IPS-NIHi7 (cell line): ENCODE results near the gene FARS2.

ENCODE experiments used
- DNase-seq: peaks from one replicate; pipeline ENCODE4 v3.0.0; 2012; ENCODE audit warnings: mixed read lengths; ENCODE audit errors: extremely low spot score

FARS2 gene

GRCh38 chr6:5378331-5378730 lies 117.0 kb downstream of the FARS2 start:
- DNase-seq: no peak

- peak; percentile 67 for DNase-seq
Observed at GRCh38 chr6:5379647-5380242, 118.4 kb downstream of the FARS2 start.

DNA sequence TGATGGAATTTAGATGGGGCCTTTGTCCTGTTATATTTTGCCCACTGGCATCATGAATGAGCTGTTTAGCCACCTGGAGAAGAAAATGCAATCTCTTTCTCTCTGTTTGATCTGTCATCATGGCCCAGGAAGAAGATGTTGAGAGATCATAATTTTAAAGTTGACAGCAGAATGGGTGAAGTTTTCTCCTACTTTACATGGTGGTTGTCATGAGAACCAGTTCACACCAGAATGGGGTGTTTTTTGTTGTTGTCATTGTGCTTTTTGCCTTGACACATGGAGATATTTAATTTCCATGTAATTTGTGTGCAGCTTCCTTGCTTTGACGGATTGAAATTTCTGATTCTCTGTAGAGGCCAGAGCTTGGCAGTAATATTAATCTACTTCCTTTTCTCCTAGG lies 122.5 kb downstream of the FARS2 start:
- DNase-seq: no peak

GRCh38 chr6:5384276-5384675 lies 123.0 kb downstream of the FARS2 start:
- peak; percentile 17 for DNase-seq

- DNase-seq: no peak
Observed at GRCh38 chr6:5388326-5388725, 127.0 kb downstream of the FARS2 start.

DNA sequence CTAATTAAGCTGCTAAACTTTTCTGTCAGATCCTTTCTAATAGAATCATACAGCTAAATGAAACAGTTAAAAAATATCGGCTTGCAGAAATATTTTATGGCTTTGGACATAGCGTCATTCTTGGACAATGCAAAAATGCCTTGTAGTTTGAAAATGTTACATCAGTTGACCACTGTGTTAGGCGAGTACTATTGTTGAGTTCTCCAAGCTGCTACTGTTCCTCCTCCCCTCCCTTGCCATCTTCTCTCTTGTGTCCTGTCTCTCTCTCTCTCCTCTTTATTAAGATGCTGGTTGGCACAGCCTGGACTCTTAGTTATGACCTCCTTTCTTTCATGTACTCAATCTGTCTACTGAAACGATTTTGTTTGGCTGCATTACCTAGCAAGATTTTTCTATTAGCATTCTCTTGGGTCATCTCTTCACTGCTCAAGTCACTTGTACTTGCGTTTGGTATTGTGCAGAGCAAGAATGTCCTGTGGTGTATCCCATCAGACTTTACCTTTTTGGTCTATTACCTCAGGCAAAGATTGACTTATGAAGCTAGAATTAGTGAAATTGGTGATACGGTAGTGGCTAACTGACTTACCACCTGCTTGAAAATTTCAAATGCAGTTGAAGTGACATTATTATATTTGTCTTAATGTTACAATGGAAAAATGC lies 127.9 kb downstream of the FARS2 start:
- DNase-seq: no peak

DNA sequence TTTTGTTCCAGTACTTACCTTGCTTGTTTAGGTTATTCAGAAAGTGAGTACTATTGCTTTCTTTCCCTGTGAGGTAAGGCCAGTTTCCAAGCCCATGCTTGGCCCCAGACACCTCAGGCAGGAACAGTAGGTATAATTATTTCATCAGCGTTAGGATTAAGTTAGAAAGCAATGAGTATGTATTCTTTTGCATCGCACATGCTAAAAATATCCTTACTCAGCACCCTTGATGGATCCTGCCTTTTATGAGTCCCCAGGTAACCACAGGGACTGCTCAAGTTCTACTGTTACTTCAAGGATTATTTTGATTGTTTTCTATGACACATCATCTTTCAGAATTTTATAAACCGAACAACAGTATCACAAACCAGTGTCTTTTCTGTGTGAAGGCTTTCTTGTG lies 128.9 kb downstream of the FARS2 start:
- no peak for DNase-seq

DNA sequence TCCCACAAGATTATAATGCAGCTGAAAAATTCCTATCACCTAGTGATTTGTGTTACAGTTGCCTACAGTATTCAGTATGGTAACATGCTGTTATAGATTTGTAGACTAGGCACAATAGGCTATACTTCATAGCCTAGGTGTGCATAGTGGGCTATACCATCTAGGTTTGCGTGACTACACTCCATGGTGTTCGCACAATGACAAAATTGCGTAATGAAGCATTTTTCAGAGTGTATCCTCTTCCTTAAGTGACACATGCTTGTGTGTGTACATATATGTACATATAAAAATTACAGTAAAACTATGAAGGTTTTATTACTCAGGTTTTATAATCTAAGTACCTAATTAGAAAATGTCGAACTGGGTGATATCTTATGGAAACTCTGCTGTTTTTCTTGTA lies 133.0 kb downstream of the FARS2 start:
- DNase-seq: no peak

DNA sequence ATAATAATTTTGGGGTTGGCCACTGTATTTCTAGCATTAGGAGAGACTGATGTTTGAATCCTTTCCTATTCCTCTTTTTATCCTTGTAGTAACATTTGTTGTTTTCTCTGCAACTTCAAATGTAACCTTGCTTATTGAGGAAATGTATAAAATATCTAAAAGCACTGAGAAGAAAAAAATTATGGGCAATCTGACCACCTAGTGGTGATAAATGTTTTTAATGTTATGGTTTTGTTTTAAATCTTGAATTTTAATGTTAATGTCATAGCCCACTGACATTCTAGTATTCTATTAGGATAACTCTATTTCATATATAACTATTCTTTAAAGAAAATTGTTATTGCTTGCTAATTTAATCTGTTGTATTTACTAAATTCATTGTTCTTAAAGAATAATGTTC lies 134.4 kb downstream of the FARS2 start:
- no peak for DNase-seq

DNA sequence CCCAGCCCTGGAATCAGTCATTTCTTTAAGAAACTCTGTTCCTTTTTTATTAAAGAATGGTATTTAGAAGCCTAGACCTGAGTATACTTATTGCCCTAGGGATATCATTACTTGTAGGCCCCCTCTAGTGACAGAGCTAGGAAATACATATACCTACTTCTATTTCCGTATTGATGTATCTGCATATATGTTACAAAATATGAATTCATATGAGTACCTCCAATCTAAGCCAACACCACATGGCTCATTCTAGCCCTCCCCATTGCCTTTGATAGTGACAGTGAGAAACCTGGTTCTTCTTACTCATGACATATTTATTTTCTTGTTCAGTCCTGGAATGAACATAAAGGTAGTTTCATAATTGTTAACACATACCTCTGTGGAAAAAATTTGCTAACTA lies 137.2 kb downstream of the FARS2 start:
- DNase-seq: no peak

- DNase-seq: no peak
Observed at GRCh38 chr6:5399391-5399790, 138.1 kb downstream of the FARS2 start.

DNA sequence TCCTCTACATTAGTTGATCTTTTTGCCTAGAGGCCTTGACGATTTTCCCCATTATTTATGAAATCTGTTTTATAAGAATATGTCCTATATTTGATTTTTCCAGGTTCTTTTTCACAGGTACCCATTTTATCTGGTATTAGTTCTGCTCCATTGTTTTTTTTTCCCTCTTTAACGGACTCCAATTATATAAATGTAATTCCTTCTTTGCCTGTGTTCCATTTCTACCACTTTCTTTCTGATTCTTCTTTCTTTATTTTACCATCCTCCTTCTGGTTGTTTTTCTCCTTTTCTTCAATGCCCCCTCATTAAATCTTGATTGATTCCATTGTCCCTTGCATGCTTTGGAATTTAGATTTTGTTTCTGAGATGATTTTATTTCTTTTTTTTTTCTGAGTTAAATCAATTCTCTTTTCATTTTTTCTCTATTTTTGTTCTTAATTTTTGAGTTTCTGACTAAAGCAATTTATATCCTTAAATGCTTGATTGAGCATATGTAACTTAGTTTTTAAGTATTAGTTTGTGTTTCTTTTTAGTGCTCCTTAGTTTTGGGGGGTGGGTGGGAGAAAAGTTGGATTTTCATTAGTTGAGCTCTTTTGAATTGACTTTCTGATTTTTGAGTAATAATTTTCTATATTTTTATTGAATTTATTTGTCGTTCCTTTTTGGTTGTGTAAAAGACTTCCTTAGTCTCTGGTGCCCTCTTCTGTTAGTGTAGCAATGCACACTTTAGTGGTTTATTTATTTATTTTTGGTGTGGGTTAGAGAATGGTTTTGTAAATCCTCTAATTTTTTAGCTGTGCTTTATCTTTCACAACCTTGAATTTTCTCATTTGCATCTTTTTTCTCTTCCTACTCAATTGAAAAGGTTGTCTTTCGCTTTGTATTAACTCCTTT lies 140.8 kb downstream of the FARS2 start:
- DNase-seq: no peak

GRCh38 chr6:5403076-5403475 lies 141.8 kb downstream of the FARS2 start:
- DNase-seq: no peak

GRCh38 chr6:5403609-5404008 lies 142.3 kb downstream of the FARS2 start:
- DNase-seq: no peak

- no peak for DNase-seq
Observed at GRCh38 chr6:5405976-5406375, 144.7 kb downstream of the FARS2 start.

- no peak for DNase-seq
Observed at GRCh38 chr6:5411414-5411813, 150.1 kb downstream of the FARS2 start.

DNA sequence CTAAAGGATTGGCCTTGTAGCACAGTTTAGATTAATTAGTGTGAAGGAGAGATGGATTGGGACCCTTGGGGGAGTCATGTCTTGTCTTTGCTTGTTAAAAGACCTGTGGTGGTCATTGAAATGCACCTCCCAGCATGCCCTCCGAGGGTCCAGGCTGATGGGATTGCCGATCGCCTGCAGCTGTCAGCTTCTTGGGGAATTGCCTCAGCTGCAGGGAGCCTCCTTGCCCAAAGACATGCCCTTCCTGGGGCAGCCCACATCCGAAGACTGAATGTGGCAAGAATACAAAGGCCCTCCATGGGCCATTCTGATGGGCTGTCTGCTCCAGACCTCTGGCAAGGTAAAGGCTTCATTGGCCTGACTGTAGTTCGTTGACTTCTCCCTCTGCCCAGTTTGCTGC lies 150.7 kb downstream of the FARS2 start:
- peak; percentile 20 for DNase-seq

- DNase-seq: no peak
Observed at GRCh38 chr6:5412663-5413062, 151.3 kb downstream of the FARS2 start.

DNA sequence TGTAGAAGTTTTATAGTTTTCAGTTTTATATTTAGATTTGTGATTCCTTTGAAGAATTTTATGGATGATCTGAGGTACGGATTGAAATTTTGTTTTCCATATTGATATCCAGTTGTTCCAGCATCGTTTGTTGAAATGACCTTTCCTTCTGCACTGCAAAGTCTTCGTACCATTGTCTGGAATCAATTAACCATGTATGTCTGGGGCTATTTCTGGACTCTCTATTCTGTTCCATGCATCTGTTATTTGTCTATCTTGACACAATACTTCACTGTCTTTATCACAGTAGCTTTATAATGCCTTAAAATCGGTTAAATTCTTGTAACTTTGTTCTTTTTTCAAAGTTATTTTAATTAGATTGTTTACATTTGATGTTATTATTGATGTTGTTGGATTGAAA lies 154.9 kb downstream of the FARS2 start:
- DNase-seq: no peak

DNA sequence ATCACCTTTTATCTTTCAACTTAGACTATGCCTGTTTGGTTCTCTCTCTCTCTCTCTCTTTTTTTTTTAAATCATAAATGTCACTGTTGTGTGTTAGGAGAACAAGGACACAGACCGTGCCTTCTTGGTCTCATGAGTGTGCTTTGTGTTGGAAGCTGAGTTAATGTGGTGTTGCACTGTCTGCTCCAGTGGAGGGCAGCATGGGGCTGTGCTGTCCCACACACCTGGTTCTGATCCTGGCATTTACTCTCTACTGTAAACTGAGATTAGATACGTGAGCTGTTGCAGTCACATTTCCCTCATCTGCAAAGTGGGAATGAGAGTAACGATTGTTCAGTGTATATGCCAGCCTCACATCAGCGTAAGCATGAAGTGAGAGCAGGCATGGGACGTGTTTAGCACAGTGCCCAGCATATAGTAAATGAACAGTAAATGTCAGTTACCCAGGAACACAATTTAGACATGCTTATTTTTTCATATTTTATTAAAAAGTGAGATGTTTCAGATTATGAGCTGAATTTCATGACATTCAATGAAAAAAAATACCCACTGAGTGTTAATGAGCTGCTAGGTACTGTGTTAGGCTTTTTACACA lies 161.1 kb downstream of the FARS2 start:
- peak; percentile 64 for DNase-seq

GRCh38 chr6:5423251-5423650 lies 161.9 kb downstream of the FARS2 start:
- DNase-seq: no peak

DNA sequence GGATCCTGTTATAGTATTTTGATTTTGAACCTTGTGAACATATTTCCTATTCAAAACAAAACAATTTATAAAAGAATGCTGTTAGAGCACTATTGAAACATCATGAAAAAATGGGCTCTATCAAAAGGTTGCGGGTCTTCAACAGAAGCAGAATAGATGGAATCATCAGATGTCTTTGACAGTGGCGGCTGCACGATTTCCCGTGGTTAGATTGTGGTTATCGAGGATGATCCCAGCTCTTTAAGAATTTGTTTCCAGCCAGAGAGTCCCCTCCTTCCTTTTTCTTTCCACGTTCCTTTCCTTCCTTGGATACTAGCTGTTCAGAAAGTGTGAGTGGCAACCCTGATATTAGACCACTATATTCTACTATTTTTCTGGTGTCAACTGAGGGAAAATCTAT lies 163.4 kb downstream of the FARS2 start:
- no peak for DNase-seq

GRCh38 chr6:5425267-5425666 lies 164.0 kb downstream of the FARS2 start:
- DNase-seq: no peak
